Mesendoderm (in vitro differentiated cells): ENCODE data around the gene PFKL.
A peak's percentile ranks its signal among the peaks of the same experiment; 100 is the strongest.
"Not testable (repeated sequence)": the region's sequence is repeated elsewhere in the genome, so short reads cannot be mapped to it uniquely, and the experiment has no call there.

Experiments used
- DNase-seq: peaks from one replicate; pipeline ENCODE4 v3.0.0; 2013
- H2AK5ac ChIP-seq: 2 replicates; pipeline ENCODE4 v1.6.1; 2013; ENCODE audit warnings: low read length, inconsistent platforms
- H2BK120ac ChIP-seq: 2 replicates; pipeline ENCODE4 v1.6.1; 2013; ENCODE audit warnings: low read depth, mild to moderate bottlenecking, low read length, moderate library complexity, mixed read lengths
- H2BK15ac ChIP-seq: replicated peaks from 2 replicates; pipeline ENCODE4 v1.6.1; 2013; ENCODE audit warnings: low read depth, mild to moderate bottlenecking, moderate library complexity
- H2BK5ac ChIP-seq: 2 replicates; pipeline ENCODE4 v1.6.1; 2013; ENCODE audit warnings: low read length, inconsistent platforms
- H3K18ac ChIP-seq: 2 replicates; pipeline ENCODE4 v1.6.1; 2013; ENCODE audit warnings: mild to moderate bottlenecking, low read length, mixed read lengths
- H3K23ac ChIP-seq: one replicate; pipeline ENCODE4 v1.6.1; 2013; ENCODE audit warnings: low read length
- H3K27ac ChIP-seq: 2 replicates; pipeline ENCODE4 v1.5.1; 2013; ENCODE audit warnings: low read depth, mild to moderate bottlenecking, inconsistent platforms, low read length, moderate library complexity
- H3K27me3 ChIP-seq: 2 replicates; pipeline ENCODE4 v1.6.1; 2013; ENCODE audit warnings: low read length, control low read depth, mild to moderate bottlenecking, inconsistent platforms; ENCODE audit not compliant: insufficient read depth, poor library complexity
- H3K36me3 ChIP-seq: 2 replicates; pipeline ENCODE4 v1.6.1; 2013; ENCODE audit warnings: low read length, inconsistent platforms; ENCODE audit not compliant: control insufficient read depth, insufficient read depth
- H3K4ac ChIP-seq: one replicate; pipeline ENCODE4 v1.6.1; 2013; ENCODE audit warnings: low read depth, mild to moderate bottlenecking, low read length, moderate library complexity
- H3K4me1 ChIP-seq: 2 replicates; pipeline ENCODE4 v1.6.1; 2013; ENCODE audit warnings: low read depth, low read length, inconsistent platforms; ENCODE audit not compliant: control insufficient read depth
- H3K4me2 ChIP-seq: 2 replicates; pipeline ENCODE4 v1.6.1; 2013; ENCODE audit warnings: low read length
- H3K4me3 ChIP-seq: 2 replicates; pipeline ENCODE4 v1.5.1; 2013; ENCODE audit warnings: mild to moderate bottlenecking, low read length
- H3K56ac ChIP-seq: one replicate; pipeline ENCODE4 v1.6.1; 2013; ENCODE audit warnings: low read length
- H3K79me1 ChIP-seq: 2 replicates; pipeline ENCODE4 v1.6.1; 2013; ENCODE audit warnings: low read length, inconsistent platforms
- H3K79me2 ChIP-seq: 2 replicates; pipeline ENCODE4 v1.6.1; 2013; ENCODE audit warnings: mild to moderate bottlenecking, low read length; ENCODE audit not compliant: control insufficient read depth, insufficient read depth
- H3K9ac ChIP-seq: 2 replicates; pipeline ENCODE4 v1.6.1; 2013; ENCODE audit warnings: low read length, inconsistent platforms
- H4K5ac ChIP-seq: one replicate; pipeline ENCODE4 v1.6.1; 2013; ENCODE audit warnings: low read length
- H4K8ac ChIP-seq: one replicate; pipeline ENCODE4 v1.6.1; 2013; ENCODE audit warnings: low read depth, mild to moderate bottlenecking, control low read depth, low read length, moderate library complexity
- WGBS: extraction: QIAGEN DNeasy Blood & Tissue Kit; methylation state at CpG from one replicate; pipeline ENCODE4 v1.1.7; 2013; ENCODE audit warnings: low lambda C conversion rate, missing lambda C conversion rate; ENCODE audit not compliant: insufficient coverage; ENCODE audit errors: extremely low coverage; 5-methylcytosine and 5-hydroxymethylcytosine counted together

PFKL gene

GRCh38 chr21:44342981-44343380 is 43.1 kb downstream of the PFKL start:
- not testable (repeated sequence) for H3K79me2 ChIP-seq, H3K27me3 ChIP-seq, H4K8ac ChIP-seq, H3K36me3 ChIP-seq, H3K79me1 ChIP-seq, H3K4me2 ChIP-seq, H3K9ac ChIP-seq, H2AK5ac ChIP-seq, H3K4me3 ChIP-seq, H2BK15ac ChIP-seq, DNase-seq, H3K23ac ChIP-seq, H4K5ac ChIP-seq, H3K4ac ChIP-seq
- peak overlapping the region; percentile 91 for H3K56ac ChIP-seq
- peak overlapping the region; percentile 100 for H2BK5ac ChIP-seq
- H3K4me1 ChIP-seq, result peaks cover 13% of the 10 kb centered on the region
- no CpG with 5 or more reads among the region's 8 CpGs for WGBS
- H2BK120ac ChIP-seq, result peak overlapping the region; percentile 86
- H3K18ac ChIP-seq, result peak overlapping the region; percentile 63
- peak overlapping the region; percentile 79 for H3K27ac ChIP-seq

GRCh38 chr21:44344541-44345183 is 44.8 kb downstream of the PFKL start:
- peak overlapping the region; percentile 89 for H2AK5ac ChIP-seq
- H3K4me2 ChIP-seq, result no peak overlapping the region
- H3K18ac ChIP-seq, result peak overlapping the region; percentile 46
- no peak overlapping the region for H3K4me3 ChIP-seq
- H3K4me1 ChIP-seq, result peaks cover 11% of the 10 kb centered on the region
- H4K5ac ChIP-seq, result no peak overlapping the region
- H3K23ac ChIP-seq, result peak overlapping the region; percentile 45
- no peaks in the 10 kb centered on the region for H3K36me3 ChIP-seq
- peak overlapping the region; percentile 74 for H3K56ac ChIP-seq
- H3K27me3 ChIP-seq, result no peaks in the 10 kb centered on the region
- no peaks in the 10 kb centered on the region for H3K79me1 ChIP-seq
- no CpG with 5 or more reads among the region's 17 CpGs for whole genome bisulfite sequencing
- no peaks in the 10 kb centered on the region for H3K79me2 ChIP-seq
- no peak overlapping the region for H2BK15ac ChIP-seq
- H4K8ac ChIP-seq, result no peak overlapping the region
- H3K9ac ChIP-seq, result no peak overlapping the region
- H3K27ac ChIP-seq, result peak overlapping the region; percentile 84
- H2BK120ac ChIP-seq, result peak overlapping the region; percentile 55
- peak overlapping the region; percentile 83 for H3K4ac ChIP-seq
- H2BK5ac ChIP-seq, result peak overlapping the region; percentile 90
- no peak for DNase-seq

GRCh38 chr21:44345495-44345894 is 45.6 kb downstream of the PFKL start:
- Histone ChIP-seq H3K9ac (no peak overlapping the region), H2BK15ac (no peak overlapping the region), H3K27ac (peak overlapping the region; percentile 84), H3K79me1 (no peaks in the 10 kb centered on the region), H2BK120ac (peak overlapping the region; percentile 39), H2BK5ac (peak overlapping the region; percentile 90), H3K18ac (peak overlapping the region; percentile 46), H3K4me2 (no peak overlapping the region), H2AK5ac (peak overlapping the region; percentile 89), H3K27me3 (no peaks in the 10 kb centered on the region), H4K8ac (no peak overlapping the region), H3K4me1 (peaks cover 10% of the 10 kb centered on the region), H3K4ac (peak overlapping the region; percentile 83), H3K56ac (peak overlapping the region; percentile 74), H3K4me3 (no peak overlapping the region), H3K79me2 (no peaks in the 10 kb centered on the region), H3K23ac (peak overlapping the region; percentile 45), H4K5ac (no peak overlapping the region), H3K36me3 (no peaks in the 10 kb centered on the region)
- DNase-seq, result no peak
- WGBS, result no CpG with 5 or more reads among the region's 11 CpGs

- no peak overlapping the region for H2BK15ac ChIP-seq
- no peaks in the 10 kb centered on the region for H3K79me2 ChIP-seq
- peak overlapping the region; percentile 6 for H3K4ac ChIP-seq
- H2AK5ac ChIP-seq, result no peak overlapping the region
- no peak for DNase-seq
- no peak overlapping the region for H4K5ac ChIP-seq
- no peak overlapping the region for H2BK120ac ChIP-seq
- no peak overlapping the region for H3K4me2 ChIP-seq
- no peaks in the 10 kb centered on the region for H3K27me3 ChIP-seq
- no peak overlapping the region for H4K8ac ChIP-seq
- H3K36me3 ChIP-seq, result no peaks in the 10 kb centered on the region
- H2BK5ac ChIP-seq, result peak overlapping the region; percentile 25
- peak overlapping the region; percentile 25 for H3K56ac ChIP-seq
- H3K79me1 ChIP-seq, result no peaks in the 10 kb centered on the region
- H3K4me3 ChIP-seq, result no peak overlapping the region
- peak overlapping the region; percentile 45 for H3K23ac ChIP-seq
- H3K4me1 ChIP-seq, result peaks cover 6% of the 10 kb centered on the region
- no peak overlapping the region for H3K9ac ChIP-seq
- WGBS, result no CpG with 5 or more reads among the region's 22 CpGs
- H3K18ac ChIP-seq, result no peak overlapping the region
- no peak overlapping the region for H3K27ac ChIP-seq
Measured at GRCh38 chr21:44347911-44348451, 48.1 kb downstream of the PFKL start.

- H4K8ac ChIP-seq, result no peak overlapping the region
- H3K18ac ChIP-seq, result no peak overlapping the region
- no peak overlapping the region for H3K9ac ChIP-seq
- H2BK120ac ChIP-seq, result no peak overlapping the region
- no peak overlapping the region for H2BK15ac ChIP-seq
- no peak overlapping the region for H4K5ac ChIP-seq
- peaks cover 6% of the 10 kb centered on the region for H3K4me1 ChIP-seq
- no peaks in the 10 kb centered on the region for H3K79me2 ChIP-seq
- H3K23ac ChIP-seq, result no peak overlapping the region
- no peak overlapping the region for H3K4ac ChIP-seq
- H3K27me3 ChIP-seq, result no peaks in the 10 kb centered on the region
- no peaks in the 10 kb centered on the region for H3K79me1 ChIP-seq
- H2AK5ac ChIP-seq, result peak overlapping the region; percentile 43
- DNase-seq, result no peak
- no peak overlapping the region for H3K4me3 ChIP-seq
- H3K56ac ChIP-seq, result peak overlapping the region; percentile 57
- no peaks in the 10 kb centered on the region for H3K36me3 ChIP-seq
- H2BK5ac ChIP-seq, result no peak overlapping the region
- no peak overlapping the region for H3K4me2 ChIP-seq
- H3K27ac ChIP-seq, result no peak overlapping the region
- no CpG with 5 or more reads among the region's 19 CpGs for WGBS
Measured at GRCh38 chr21:44348861-44349260, 49.0 kb downstream of the PFKL start.
